Measurements from ENCODE around the gene TMEM11. TPM values are rescaled to one million over a fixed set of nuclear protein-coding genes. Genes with fewer than 3 reads are reported as not detected.

Gene TMEM11
- total RNA-seq, 1 experiment from 2014 or later = 32.5 TPM

DNA sequence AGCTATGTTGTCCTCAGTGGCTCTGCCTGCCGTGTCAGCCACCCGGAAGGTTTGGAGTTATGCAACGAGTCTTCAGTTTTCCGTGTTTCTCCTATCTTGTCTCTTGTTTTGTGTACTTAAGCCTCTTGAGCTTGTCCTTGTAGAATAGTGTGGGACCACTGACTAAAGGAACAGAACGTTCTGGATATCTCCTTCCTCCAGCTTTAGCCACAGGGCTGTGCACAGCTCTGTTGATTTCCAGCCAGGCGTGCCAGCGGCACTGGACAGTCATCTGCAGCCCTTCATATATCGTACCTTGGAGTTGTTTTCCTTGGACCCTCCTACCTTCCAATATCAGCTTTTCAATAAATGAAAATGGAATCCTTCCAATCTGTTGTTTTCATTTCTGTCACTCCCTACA is 39.8 kb downstream of the TMEM11 start:
- Histone ChIP-seq H3K79me1 (ENCODE audit: insufficient read depth, low read depth, low read length, poor library complexity, severe bottlenecking) (no peaks in the 10 kb centered on the region), H3K27me3 (ENCODE audit: insufficient read depth, low read length) (no peaks in the 10 kb centered on the region), H4K91ac (ENCODE audit: insufficient read length, low read depth, low read length) (no peak overlapping the region), H2BK12ac (ENCODE audit: insufficient read length, low read depth, low read length) (no peak overlapping the region), H3K4ac (ENCODE audit: low read depth, low read length) (no peak overlapping the region), H2AK5ac (ENCODE audit: insufficient read length, low read length) (no peak overlapping the region), H3K79me2 (ENCODE audit: insufficient read depth, low read length) (no peaks in the 10 kb centered on the region), H3T11ph (ENCODE audit: low read length) (no peak overlapping the region), H3K23ac (ENCODE audit: insufficient read length, low read depth, low read length) (no peak overlapping the region), H2BK15ac (ENCODE audit: low read depth, low read length) (no peak overlapping the region), H4K20me1 (ENCODE audit: control insufficient read depth, insufficient read depth, insufficient read length) (no peaks in the 10 kb centered on the region), H2AFZ (ENCODE audit: low read length) (no peak overlapping the region), H3K27ac (ENCODE audit: insufficient read length, low read depth, low read length) (no peak overlapping the region), H3K18ac (ENCODE audit: insufficient read length, low read depth, low read length) (no peak overlapping the region), H4K8ac (replicated peaks; ENCODE audit: insufficient read length, low read depth, low read length) (no peak overlapping the region), H2BK120ac (ENCODE audit: low read depth, low read length, poor library complexity, severe bottlenecking) (no peak overlapping the region), H2BK5ac (ENCODE audit: insufficient read length, low read length) (no peak overlapping the region), H3K23me2 (ENCODE audit: insufficient read length, low read depth, low read length, poor library complexity, severe bottlenecking) (no peaks in the 10 kb centered on the region), H3K4me1 (ENCODE audit: insufficient read depth, low read length) (no peaks in the 10 kb centered on the region), H3K9me3 (ENCODE audit: control insufficient read depth, low read depth, low read length) (no peaks in the 10 kb centered on the region), H3K9ac (ENCODE audit: extremely low read depth, insufficient read length, low read length) (no peak overlapping the region), H3K4me2 (ENCODE audit: insufficient read depth, insufficient read length, low read length) (no peak overlapping the region), H2BK20ac (ENCODE audit: low read depth, low read length, poor library complexity, severe bottlenecking) (no peak overlapping the region), H3K56ac (ENCODE audit: insufficient read length, low read depth, low read length) (no peak overlapping the region), H3K14ac (ENCODE audit: insufficient read depth, low read length) (no peak overlapping the region), H4K5ac (ENCODE audit: insufficient read length, low read depth, low read length) (no peak overlapping the region)
- Mint-ChIP-seq H3K9me3 (no peaks in the 10 kb centered on the region), H3K27me3 (ENCODE audit: low read depth) (no peaks in the 10 kb centered on the region), H3K27ac (no peak overlapping the region; a peak in 1 of 7 replicates), H3K4me1 (no peaks in the 10 kb centered on the region), H3K4me3 (no peak overlapping the region), H3K36me3 (ENCODE audit: insufficient read depth in 1 of 3, low read depth in 3 of 3) (peaks cover 0 to 23% (median 12%) of the 10 kb centered on the region in 3 experiments; a peak in 6 of 7 replicates)
- TF ChIP-seq, protein P1, sequence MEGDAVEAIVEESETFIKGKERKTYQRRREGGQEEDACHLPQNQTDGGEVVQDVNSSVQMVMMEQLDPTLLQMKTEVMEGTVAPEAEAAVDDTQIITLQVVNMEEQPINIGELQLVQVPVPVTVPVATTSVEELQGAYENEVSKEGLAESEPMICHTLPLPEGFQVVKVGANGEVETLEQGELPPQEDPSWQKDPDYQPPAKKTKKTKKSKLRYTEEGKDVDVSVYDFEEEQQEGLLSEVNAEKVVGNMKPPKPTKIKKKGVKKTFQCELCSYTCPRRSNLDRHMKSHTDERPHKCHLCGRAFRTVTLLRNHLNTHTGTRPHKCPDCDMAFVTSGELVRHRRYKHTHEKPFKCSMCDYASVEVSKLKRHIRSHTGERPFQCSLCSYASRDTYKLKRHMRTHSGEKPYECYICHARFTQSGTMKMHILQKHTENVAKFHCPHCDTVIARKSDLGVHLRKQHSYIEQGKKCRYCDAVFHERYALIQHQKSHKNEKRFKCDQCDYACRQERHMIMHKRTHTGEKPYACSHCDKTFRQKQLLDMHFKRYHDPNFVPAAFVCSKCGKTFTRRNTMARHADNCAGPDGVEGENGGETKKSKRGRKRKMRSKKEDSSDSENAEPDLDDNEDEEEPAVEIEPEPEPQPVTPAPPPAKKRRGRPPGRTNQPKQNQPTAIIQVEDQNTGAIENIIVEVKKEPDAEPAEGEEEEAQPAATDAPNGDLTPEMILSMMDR (conservative IDR thresholded peaks at IDR 0.05) = no peak
- no peak for DNase-seq
- no CpG with 5 or more reads among the region's 8 CpGs for WGBS (ENCODE audit: extremely low coverage, insufficient read length, low lambda C conversion rate)
